Measurements from ENCODE around the gene CCM2.
A peak's percentile ranks its signal among the peaks of the same experiment; 100 is the strongest.

The CCM2 gene

GRCh38 chr7:45070254-45070642 is 70.2 kb downstream of the CCM2 start:
- DNase-seq = no peak

DNA sequence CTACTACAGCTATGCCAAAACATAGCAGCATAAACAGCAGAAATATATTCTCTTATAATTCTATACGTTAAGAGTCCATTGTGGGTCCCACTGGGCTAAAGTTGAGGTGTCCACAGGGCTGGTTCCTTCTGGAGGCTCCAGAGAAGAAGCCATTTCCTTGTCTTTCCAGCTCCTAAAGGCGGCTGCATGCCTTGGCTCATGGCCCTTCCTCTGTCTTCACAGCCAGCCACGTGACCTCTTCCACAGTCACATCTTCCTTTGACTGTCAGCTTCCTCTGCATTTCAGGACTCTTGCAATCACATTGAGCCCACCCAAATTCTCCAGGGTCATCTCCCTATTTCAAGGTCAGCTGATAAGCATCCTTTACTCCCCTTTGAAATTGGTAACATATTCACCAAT is 71.5 kb downstream of the CCM2 start:
- no peak for DNase-seq

DNA sequence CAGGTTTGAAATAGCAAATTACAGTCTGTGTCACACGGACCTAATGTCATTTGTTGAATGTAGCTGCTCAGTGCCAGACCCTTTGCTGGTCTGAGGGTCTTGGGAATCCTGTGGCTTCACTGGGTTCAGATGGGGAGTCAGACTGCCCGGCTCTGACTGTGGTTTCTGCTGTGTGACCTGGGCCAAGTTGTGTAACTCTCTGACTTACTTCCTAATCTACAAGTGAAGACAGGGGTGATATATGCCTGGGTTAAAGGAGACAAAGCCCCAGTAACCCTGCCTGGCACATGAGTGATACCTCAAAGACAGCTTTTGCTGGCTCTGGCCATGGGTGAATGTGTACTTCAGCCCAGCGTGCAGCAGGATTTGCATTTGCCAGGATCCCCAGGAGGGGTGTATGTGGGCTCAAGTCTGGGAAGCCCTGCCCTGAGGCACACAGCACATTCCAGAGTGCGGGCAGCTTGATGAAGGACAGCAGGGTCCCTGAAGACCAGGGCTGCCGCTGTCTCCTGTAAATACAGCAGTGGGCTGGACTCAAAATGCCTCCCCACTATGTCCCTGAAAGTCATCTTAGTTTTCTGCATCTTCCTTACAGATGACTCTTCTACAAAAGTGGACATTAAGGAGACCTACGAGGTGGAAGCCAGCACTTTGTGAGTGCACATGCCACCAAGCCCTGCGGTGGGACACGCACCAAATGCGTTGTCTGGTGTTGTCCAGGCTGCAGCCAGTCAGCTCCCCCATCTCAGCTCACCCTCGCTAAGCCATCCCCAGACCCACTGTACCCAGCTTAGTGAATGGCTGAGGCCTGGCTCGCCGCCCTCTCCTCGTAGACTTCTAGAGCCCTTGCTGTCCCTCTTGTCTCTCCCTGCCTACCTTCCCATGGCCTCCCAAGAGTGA is 72.4 kb downstream of the CCM2 start:
- peak; percentile 18 for DNase-seq

- DNase-seq = no peak
Observed at GRCh38 chr7:45073031-45073785, 73.2 kb downstream of the CCM2 start.

DNA sequence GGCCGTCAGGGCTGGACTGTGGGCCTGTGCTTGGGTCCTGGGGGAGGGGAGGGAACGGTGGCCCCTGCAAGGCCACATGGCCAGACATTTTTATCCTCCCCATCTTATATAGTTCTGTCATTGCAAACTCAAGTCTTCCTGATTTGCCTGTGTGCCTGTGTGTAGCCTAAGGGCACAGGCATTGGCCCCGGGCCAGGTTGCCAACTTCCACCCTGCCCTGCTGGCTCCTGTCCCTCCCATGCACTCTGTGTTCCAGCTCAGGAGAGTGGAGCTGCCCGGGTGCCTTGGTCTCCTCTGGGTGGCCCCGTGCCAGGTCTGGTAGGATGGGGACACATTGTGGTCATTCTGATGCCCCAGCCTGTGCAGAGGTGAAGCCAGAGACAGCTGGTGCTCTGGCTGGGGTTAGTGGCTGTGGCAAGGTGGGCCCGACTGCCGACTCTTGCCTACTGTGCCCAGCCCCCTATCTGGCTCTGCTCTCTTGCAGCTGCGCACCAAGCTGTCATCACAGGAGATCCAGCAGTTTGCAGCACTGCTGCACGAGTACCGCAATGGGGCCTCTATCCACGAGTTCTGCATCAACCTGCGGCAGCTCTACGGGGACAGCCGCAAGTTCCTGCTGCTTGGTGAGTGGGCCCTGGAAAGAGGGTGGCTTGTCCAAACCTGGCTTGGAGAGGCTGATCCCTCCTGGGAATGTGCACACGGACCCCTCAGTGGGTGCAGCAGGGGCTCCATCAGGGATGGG is 74.0 kb downstream of the CCM2 start:
- no peak for DNase-seq

DNA sequence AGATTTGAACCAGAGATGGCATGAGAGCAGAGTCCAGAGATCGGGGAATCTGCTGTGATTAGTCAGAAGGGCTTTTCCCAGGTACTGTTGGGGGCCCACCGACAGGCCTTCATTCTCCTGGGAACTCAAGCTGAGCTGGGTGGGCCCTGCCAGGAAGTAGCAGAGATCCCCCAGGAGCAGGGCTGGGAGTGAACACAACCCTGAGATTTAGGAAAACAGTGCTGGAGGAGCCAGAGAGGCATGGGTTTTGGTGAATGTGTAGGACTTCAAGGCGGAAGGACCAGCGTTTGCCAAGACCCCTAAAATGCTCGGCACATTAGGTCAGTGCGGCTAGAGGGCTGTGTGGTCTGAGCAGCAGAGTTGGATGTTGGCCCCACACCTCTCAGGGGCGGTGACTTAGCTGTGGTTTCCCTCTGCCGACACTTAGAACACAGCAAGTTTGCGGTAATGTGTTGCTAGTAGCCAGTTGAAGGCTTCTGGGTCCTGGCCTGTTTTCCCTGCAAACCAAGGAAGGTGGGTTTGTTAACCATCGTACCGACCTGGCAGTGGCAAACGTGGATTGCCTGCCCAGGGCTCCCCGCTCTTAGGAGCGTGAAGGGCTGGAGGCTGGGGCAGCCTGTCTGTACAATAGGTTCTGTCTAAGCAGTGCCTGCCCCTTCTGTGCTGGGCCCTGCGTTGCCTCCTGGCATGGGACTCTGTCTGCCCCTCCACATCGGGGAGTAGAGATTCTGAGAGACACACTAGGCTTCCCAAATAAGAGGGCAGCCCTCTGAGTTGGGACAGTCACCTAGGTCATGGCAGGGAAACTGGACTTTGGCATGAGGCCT is 74.7 kb downstream of the CCM2 start:
- no peak for DNase-seq

DNA sequence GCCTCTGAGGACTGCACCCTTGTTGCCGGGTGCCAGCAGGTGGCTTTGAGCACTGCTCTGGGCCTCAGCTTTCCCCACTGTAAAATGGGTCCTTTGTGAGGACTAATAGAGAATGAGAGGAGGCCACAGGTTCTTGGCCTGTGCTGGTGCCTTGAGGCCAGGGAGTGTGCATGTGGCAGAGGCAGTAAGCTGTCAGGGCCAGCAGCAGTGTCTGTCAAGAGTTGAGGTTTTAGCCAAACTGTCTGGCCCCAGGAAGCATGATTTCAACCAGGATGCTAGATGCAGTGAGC is 75.3 kb downstream of the CCM2 start:
- DNase-seq = no peak

- no peak for DNase-seq
Observed at GRCh38 chr7:45075871-45076796, 76.1 kb downstream of the CCM2 start.

- DNase-seq = no peak
Observed at GRCh38 chr7:45076946-45077345, 76.9 kb downstream of the CCM2 start.

- no peak for DNase-seq
Observed at GRCh38 chr7:45077579-45077978, 77.6 kb downstream of the CCM2 start.

DNA sequence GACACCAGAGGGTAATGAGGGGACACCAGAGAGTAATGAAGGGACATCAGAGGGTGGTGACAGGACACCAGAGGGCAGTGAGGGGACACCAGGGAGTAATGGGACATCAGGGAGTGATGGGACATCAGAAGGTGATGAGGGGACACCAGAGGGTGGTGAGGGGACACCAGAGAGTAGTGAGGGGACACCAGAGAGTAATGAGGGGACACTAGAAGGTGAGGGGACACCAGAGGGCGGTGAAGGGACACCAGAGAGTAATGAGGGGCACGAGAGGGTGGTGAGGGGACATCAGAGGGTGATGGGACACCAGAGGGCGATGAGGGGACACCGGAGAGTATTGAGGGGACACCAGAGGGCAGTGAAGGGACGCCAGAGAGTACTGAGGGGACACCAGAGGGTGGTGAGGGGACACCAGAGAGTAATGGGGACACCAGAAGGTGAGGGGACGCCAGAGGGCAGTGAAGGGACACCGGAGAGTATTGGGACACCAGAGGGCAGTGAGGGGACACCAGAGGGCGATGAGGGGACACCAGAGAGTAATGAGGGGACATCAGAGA is 78.2 kb downstream of the CCM2 start:
- DNase-seq = no peak

- no peak for DNase-seq
Observed at GRCh38 chr7:45080265-45080957, 80.4 kb downstream of the CCM2 start.

DNA sequence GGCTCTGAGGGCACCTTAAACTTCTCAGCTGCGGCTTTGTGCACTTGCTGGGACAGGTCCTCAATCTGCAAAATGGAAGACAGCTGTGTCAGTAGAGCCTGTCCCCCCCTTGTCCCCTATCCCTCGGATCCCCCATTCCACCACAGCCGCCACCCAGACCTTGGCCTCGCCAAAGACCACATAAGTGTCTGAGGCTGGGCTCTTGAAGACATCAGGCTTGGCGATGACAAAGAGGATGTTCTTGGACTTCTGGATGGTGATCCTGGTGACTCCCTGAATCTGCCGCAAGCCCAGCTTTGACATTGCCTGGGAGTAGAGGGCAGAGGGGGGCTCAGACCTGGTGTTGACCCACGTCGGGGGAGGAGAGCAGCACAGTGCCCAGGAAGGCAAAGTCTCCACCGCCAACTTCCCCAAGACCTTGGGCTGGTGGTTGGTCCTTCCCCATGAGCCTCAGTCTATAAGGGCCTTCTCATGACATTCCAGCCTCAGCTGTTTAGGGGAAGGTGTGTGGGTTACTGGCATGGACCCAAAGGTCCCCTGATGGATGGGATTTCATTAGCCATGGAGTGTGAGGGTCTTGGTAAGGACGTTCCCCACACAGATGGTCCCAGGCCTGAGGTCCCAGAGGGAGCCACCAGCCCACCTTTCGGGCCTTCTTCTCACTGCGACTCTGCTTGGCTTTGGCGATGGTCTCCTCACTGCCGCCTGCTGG is 81.1 kb downstream of the CCM2 start:
- no peak for DNase-seq

DNA sequence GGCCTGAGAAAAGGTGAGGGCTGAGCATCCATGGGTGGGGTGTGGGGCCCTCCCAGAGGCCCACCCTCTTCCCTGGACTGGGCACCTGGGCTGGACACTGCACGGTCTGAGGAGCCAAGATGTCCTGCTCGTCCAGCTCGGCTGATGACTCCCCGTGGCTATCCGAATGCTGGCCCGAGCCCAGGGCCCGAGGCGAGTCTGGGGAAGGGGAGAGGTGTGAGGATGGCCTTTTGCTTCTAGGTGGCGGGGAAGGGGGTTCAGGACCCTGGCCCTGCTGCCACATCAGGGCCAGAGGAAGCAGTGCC is 81.6 kb downstream of the CCM2 start:
- DNase-seq = no peak

- no peak for DNase-seq
Observed at GRCh38 chr7:45082031-45082830, 82.2 kb downstream of the CCM2 start.

DNA sequence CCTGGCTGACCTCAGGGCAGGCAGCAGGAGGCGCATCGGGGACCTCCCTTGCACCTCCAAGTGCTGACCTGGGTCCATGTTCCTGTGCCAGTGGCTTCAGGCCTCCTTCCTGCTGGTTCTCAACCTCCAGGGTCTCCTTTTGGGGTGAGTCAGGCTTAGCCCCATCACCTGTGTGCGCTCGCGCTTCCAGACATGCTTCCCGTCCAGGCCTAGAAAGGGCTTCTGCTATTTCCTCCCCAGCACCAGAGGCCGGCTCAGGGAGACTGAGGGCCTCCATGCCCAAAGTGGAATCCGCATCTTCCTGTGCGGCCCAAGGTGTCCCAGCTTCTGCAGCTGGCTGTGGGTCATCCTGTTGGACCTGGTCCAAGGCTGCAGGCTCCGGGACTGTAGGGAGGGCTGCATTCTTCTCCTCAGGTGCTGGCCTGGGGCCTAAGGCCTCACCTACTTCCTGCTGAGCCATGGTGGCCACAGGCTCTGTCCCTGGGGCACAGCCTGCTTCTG is 82.9 kb downstream of the CCM2 start:
- DNase-seq = no peak

DNA sequence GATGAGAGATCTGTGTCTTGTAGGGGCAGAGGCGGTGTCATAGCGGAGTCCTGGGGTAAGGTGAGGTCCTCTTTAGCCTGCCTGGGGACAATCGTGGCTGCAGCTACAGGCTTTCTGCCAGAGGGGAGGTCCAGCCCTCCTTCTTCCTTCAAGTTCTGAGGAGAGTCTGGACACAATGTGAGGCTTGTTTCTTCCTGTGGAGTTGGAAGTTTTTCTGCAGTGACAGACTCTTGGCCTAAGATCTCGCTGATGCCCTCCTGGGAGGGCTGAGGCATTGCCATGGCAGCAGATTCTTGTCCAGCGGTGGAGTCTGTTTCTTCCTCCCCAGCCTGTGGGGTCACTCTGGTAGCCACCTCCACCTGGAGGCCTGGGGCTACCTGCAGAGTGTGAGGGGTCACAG is 84.3 kb downstream of the CCM2 start:
- DNase-seq = no peak

- no peak for DNase-seq
Observed at GRCh38 chr7:45084901-45085618, 85.1 kb downstream of the CCM2 start.

All from GF-D8 (cell line).